ENCODE data around the gene ARHGEF7.

The ARHGEF7 gene

GRCh38 chr13:111092685-111093084 lies 22.4 kb upstream of the ARHGEF7 start:
- no peaks in the 10 kb centered on the region for H3K4me1 Mint-ChIP-seq
- no peaks in the 10 kb centered on the region for H3K9me3 Mint-ChIP-seq
- no peak for DNase-seq
- H3K4me3 Mint-ChIP-seq, result no peak overlapping the region
- CTCF ChIA-PET, result no interaction called here
- H3K36me3 Mint-ChIP-seq, result no peaks in the 10 kb centered on the region
- peaks cover 42% of the 10 kb centered on the region for H3K27me3 Mint-ChIP-seq
- H3K27ac Mint-ChIP-seq, result no peak overlapping the region

DNA sequence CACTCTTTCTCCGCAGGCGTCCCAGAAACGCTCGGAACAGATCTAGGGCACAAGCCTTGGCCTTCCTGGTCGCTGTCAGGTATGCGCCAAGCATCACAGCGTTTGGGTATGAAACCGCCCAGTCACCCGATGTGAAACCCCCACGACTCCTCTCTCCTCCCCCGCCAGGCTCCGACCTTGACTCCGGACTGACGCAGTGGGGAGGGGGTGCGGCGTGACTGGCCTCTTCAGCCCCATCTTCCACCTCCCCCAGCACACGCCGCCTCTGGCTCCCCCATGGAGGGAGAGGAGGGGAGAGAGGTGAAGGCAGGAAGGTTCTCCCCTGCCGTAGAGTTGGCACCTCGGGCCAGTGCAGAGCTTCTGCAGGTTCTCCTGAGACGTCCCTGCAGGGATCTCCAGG lies 22.0 kb upstream of the ARHGEF7 start:
- DNase-seq, result no peak
- peaks cover 44% of the 10 kb centered on the region for H3K27me3 Mint-ChIP-seq
- no peak overlapping the region for H3K27ac Mint-ChIP-seq
- H3K9me3 Mint-ChIP-seq, result no peaks in the 10 kb centered on the region
- H3K4me3 Mint-ChIP-seq, result no peak overlapping the region
- no peaks in the 10 kb centered on the region for H3K36me3 Mint-ChIP-seq
- no peaks in the 10 kb centered on the region for H3K4me1 Mint-ChIP-seq
- CTCF ChIA-PET, result no interaction called here

DNA sequence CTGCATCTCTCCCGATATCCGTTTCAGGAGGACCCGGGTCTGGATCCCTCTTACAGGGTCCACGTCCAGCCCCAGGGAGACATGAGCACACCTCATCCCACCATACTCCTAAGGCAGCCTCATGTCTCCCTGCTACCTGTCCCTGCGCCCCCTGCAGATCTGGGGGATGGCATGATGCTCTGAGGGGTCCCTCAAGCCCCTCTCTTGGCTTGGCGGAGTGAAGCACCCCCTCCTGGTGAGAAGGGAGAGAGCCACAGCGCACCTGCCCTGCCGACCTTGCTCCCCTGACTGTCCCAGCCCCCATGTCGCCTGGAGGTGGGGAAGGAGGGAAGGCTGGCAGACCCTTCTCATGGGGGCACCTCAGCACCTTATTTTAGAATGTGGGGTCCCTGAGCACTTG lies 21.5 kb upstream of the ARHGEF7 start:
- Mint-ChIP-seq H3K27ac (no peak overlapping the region), H3K36me3 (no peaks in the 10 kb centered on the region), H3K4me1 (no peaks in the 10 kb centered on the region), H3K9me3 (no peaks in the 10 kb centered on the region), H3K27me3 (peaks cover 47% of the 10 kb centered on the region), H3K4me3 (no peak overlapping the region)
- no peak for DNase-seq
- CTCF ChIA-PET, result interaction anchor here (1.7 kb wide), 1 partner anchor 26 kb away, joined by 7 read pairs; no protein-coding TSS in a partner anchor

GRCh38 chr13:111095031-111095840 lies 19.9 kb upstream of the ARHGEF7 start:
- CTCF ChIA-PET, result interaction anchor here (1.7 kb wide), 1 partner anchor 28 kb away, joined by 7 read pairs; no protein-coding TSS in a partner anchor
- H3K4me3 Mint-ChIP-seq, result no peak overlapping the region
- H3K36me3 Mint-ChIP-seq, result no peaks in the 10 kb centered on the region
- no peak for DNase-seq
- no peak overlapping the region for H3K27ac Mint-ChIP-seq
- H3K27me3 Mint-ChIP-seq, result peaks cover 42% of the 10 kb centered on the region
- H3K4me1 Mint-ChIP-seq, result no peaks in the 10 kb centered on the region
- H3K9me3 Mint-ChIP-seq, result no peaks in the 10 kb centered on the region

DNA sequence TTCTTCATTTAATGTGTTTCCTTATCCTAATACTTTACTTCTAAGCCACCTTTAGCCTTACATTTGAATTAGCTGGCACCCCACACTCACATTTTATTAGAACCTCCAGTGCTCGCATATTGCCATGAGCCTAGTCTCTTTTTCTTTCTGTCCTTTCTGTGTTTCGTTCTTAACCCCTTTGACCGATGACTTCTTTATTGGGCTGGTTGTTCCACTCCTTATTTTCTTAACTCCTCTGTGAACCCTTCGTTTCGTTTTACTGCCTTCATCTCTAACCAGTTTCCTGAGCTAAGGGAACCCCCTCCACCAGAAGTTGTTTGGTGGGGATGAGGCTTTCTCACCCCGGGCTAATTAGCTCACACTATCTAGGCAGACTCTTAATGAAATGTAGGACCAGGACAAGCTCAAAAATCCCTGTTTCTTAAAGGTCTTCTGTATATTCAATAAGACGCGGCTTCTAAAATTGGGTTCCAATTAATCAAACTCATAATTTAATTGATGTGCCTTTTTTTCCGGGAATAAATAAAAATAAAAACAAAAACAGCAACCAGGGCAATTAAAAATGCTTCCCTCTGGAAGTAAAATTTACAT lies 19.1 kb upstream of the ARHGEF7 start:
- Mint-ChIP-seq H3K27me3 (peaks cover 50% of the 10 kb centered on the region), H3K27ac (no peak overlapping the region), H3K4me3 (no peak overlapping the region), H3K9me3 (no peaks in the 10 kb centered on the region), H3K4me1 (no peaks in the 10 kb centered on the region), H3K36me3 (no peaks in the 10 kb centered on the region)
- no peak for DNase-seq
- CTCF ChIA-PET, result interaction anchor here (0.7 kb wide), 1 partner anchor 29 kb away, joined by 3 read pairs; no protein-coding TSS in a partner anchor

DNA sequence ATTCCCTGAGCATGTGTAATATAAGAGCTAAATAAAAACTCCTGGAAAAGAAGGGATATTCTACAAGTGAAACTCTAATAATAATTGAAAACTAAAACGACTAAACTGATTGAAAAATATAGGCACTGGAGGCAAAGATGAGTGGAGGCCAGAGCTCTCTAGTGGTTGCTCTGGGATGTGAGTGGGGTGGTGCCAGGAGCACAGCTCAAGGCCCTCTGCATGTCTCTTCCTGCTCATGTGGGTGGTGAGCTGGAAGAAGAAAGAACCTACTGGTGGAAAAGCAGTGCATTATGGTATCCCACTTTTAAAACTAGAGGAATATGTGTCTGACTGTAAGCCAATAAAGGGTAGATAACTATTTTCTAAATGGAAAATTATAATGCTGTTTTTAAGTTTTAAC lies 15.8 kb upstream of the ARHGEF7 start:
- no peak for DNase-seq
- Mint-ChIP-seq H3K9me3 (peaks cover 10% of the 10 kb centered on the region), H3K27ac (no peak overlapping the region), H3K27me3 (peaks cover 51% of the 10 kb centered on the region), H3K36me3 (no peaks in the 10 kb centered on the region), H3K4me3 (no peak overlapping the region), H3K4me1 (no peaks in the 10 kb centered on the region)
- CTCF ChIA-PET, result interaction anchor here (1.1 kb wide), 1 partner anchor 31 kb away, joined by 3 read pairs; no protein-coding TSS in a partner anchor

GRCh38 chr13:111110054-111110453 lies 5.1 kb upstream of the ARHGEF7 start:
- Mint-ChIP-seq H3K4me3 (no peak overlapping the region), H3K9me3 (no peaks in the 10 kb centered on the region), H3K36me3 (peaks cover 2% of the 10 kb centered on the region), H3K4me1 (peaks cover 13% of the 10 kb centered on the region), H3K27me3 (peaks cover 69% of the 10 kb centered on the region), H3K27ac (no peak overlapping the region)
- DNase-seq, result no peak
- CTCF ChIA-PET, result interaction anchor here (1.2 kb wide), 1 partner anchor 42 kb away, joined by 3 read pairs; no protein-coding TSS in a partner anchor

DNA sequence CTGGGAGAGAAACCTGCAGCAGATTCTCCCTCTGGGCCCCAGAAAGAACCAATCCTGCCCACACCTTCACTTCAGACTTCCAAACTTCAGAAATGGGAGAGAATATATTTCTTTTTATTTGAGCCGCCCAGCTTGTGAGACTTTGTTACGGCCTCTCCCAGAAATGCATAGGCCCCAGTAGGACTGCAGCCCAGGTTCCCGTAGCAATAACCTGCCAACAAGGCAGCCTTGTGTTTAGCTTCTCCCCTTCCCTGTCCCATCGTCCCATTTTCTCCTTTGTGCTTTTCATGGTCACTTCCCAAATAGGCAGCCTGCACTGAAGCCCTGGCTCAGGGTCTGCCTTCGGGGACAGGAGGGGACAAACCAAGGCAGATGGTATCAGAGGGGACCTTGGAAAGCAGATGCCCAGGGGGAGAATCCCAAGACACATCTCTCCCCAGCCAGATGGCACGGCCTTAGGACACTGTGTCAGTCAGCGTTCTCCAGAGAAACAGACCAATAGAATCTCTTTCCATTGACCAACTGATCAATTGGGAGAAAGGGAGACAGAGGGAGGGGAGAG lies 3.7 kb upstream of the ARHGEF7 start:
- Mint-ChIP-seq H3K27ac (no peak overlapping the region), H3K36me3 (peaks cover 2% of the 10 kb centered on the region), H3K9me3 (no peaks in the 10 kb centered on the region), H3K4me3 (no peak overlapping the region), H3K27me3 (peaks cover 73% of the 10 kb centered on the region), H3K4me1 (peaks cover 18% of the 10 kb centered on the region)
- CTCF ChIA-PET, result interaction anchor here (1.2 kb wide), 1 partner anchor 44 kb away, joined by 3 read pairs; no protein-coding TSS in a partner anchor
- DNase-seq, result no peak

GRCh38 chr13:111112196-111112595 lies 2.9 kb upstream of the ARHGEF7 start:
- H3K9me3 Mint-ChIP-seq, result no peaks in the 10 kb centered on the region
- peaks cover 78% of the 10 kb centered on the region for H3K27me3 Mint-ChIP-seq
- peaks cover 18% of the 10 kb centered on the region for H3K4me1 Mint-ChIP-seq
- DNase-seq, result no peak
- no peak overlapping the region for H3K4me3 Mint-ChIP-seq
- peaks cover 2% of the 10 kb centered on the region for H3K36me3 Mint-ChIP-seq
- no peak overlapping the region for H3K27ac Mint-ChIP-seq
- CTCF ChIA-PET, result no interaction called here

DNA sequence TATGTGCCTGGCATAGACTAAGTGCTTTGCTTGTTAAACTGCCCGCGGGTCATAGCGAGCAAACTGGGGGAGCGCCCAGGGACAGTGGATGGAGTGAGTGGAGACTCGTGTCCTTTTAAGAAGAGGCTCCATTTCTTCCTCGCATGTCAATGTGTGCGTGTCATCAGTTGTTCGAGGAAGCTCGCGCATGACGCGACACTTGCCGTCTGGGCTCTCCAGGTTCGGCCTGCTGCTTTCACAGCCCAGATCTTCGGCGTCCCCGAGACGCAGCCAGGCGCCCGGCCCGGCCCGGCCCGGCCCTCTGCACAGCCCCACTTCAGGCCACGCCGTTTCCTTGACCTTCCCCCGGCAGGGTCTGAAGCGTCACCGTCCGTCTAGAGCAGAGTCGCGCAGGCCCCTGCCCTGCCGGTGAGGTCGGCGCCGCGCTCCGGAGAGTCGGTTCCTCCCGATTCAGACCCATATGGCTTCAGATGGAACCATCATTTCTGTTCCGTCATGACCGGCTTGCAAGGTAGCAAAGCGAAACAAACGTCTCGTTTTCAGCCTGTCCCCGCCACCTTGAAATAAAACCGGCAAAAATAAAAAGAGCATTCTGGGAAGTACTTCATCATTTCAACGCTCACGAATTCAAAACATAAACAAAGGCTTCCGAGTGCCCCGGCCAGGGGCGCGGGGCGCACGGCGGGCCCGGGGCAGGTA lies 599 bp upstream of the ARHGEF7 start:
- Mint-ChIP-seq H3K36me3 (peaks cover 2% of the 10 kb centered on the region), H3K4me3 (peak overlapping the region; percentile 74), H3K9me3 (no peaks in the 10 kb centered on the region), H3K27ac (no peak overlapping the region), H3K4me1 (peaks cover 18% of the 10 kb centered on the region), H3K27me3 (peaks cover 87% of the 10 kb centered on the region)
- CTCF ChIA-PET, result interaction anchor here (1.4 kb wide), 1 partner anchor 60 kb away, joined by 4 read pairs; no protein-coding TSS in a partner anchor
- DNase-seq, result peak; percentile 52

DNA sequence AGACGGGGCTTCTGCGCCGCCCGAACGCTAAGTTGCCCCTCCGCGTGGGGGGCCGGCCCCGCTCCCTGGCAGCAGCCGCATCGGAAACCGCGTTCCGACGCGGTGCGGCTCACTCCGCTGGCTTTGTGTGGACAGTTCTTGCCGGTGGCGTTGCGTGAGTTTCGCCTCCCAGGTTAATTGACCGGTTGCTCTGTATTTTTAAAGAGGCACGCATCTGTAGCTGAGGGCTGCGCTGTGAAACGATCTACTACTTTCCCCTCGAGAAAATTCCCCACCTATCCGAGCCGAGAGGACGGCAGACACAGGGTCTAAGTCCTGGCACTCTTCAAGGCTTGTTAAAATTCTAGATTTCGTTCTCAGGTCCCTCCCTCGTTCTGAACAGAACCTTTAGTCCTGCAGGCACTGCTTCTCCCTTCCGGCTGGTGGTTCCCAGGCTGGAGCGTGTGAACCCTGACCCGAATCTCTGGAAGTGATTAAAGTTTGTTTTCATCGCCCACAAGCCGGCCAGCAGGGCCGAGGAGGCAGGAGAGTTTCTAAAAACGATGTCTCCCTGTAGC lies 933 bp downstream of the ARHGEF7 start:
- peaks cover 2% of the 10 kb centered on the region for H3K36me3 Mint-ChIP-seq
- CTCF ChIA-PET, result interaction anchor here (1.8 kb wide), 1 partner anchor 100 kb away, joined by 6 read pairs; no protein-coding TSS in a partner anchor
- no peak for DNase-seq

DNA sequence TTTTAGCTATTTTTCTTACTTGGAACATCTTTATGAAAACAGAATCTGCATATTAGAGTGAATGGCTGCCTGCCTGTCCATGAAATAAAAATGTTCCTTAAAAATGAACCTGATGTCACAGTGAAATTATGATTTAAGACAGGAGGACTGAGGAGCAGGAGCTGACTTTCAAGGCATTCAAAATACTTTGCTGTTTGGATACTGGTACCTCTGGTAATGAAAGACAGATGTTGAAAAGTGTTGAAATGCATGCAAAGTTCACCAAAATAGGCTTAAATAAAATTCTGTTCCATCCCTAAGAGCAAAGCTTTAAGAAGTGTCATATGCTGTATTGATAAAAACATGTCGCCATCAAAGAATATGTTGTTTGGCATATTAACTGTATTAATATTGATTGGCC lies 1.7 kb downstream of the ARHGEF7 start:
- DNase-seq, result no peak
- H3K36me3 Mint-ChIP-seq, result peaks cover 2% of the 10 kb centered on the region
- H3K4me3 Mint-ChIP-seq, result no peak overlapping the region
- H3K27me3 Mint-ChIP-seq, result peaks cover 82% of the 10 kb centered on the region
- CTCF ChIA-PET, result interaction anchor here (1.8 kb wide), 1 partner anchor 99 kb away, joined by 6 read pairs; no protein-coding TSS in a partner anchor
- H3K9me3 Mint-ChIP-seq, result no peaks in the 10 kb centered on the region
- H3K27ac Mint-ChIP-seq, result no peak overlapping the region
- H3K4me1 Mint-ChIP-seq, result peaks cover 18% of the 10 kb centered on the region

More for the DNA sequence above, 933 bp downstream of the ARHGEF7 start:
- Mint-ChIP-seq H3K4me3 (peak overlapping the region; percentile 70), H3K4me1 (peaks cover 18% of the 10 kb centered on the region), H3K27me3 (peaks cover 82% of the 10 kb centered on the region), H3K9me3 (no peaks in the 10 kb centered on the region), H3K27ac (no peak overlapping the region)

- Mint-ChIP-seq H3K9me3 (no peaks in the 10 kb centered on the region), H3K27me3 (peaks cover 82% of the 10 kb centered on the region), H3K36me3 (peaks cover 2% of the 10 kb centered on the region), H3K4me3 (no peak overlapping the region), H3K27ac (no peak overlapping the region), H3K4me1 (peaks cover 18% of the 10 kb centered on the region)
- no peak for DNase-seq
- CTCF ChIA-PET, result interaction anchor here (1.8 kb wide), 1 partner anchor 99 kb away, joined by 6 read pairs; no protein-coding TSS in a partner anchor
These were observed 2.2 kb downstream of the ARHGEF7 start for GRCh38 chr13:111117289-111117688.

- Mint-ChIP-seq H3K9me3 (no peaks in the 10 kb centered on the region), H3K4me3 (no peak overlapping the region), H3K36me3 (peaks cover 2% of the 10 kb centered on the region), H3K27ac (no peak overlapping the region), H3K4me1 (peaks cover 18% of the 10 kb centered on the region), H3K27me3 (peaks cover 83% of the 10 kb centered on the region)
- CTCF ChIA-PET, result no interaction called here
- DNase-seq, result no peak
These were observed 2.9 kb downstream of the ARHGEF7 start for GRCh38 chr13:111117961-111118360.
